HEK293 (cell line): ENCODE measurements around the gene MIF4GD.

ENCODE experiments used
- MYNN ChIP-seq: fragments of 450-650 bp; formaldehyde crosslinking; IDR thresholded peaks from 2 replicates; pipeline ENCODE4 v1.5.1; 2016; ENCODE audit warnings: missing biosample characterization, missing genetic modification characterization, borderline replicate concordance
- PATZ1 ChIP-seq: fragments of 450-650 bp; formaldehyde crosslinking; IDR thresholded peaks from 2 replicates; pipeline ENCODE4 v1.5.1; 2016; ENCODE audit warnings: missing biosample characterization, missing genetic modification characterization
- PRDM1 ChIP-seq: fragments of 450-650 bp; formaldehyde crosslinking; IDR thresholded peaks from 2 replicates; pipeline ENCODE4; 2016; ENCODE audit warnings: missing biosample characterization, missing genetic modification characterization
- ZBTB1 ChIP-seq: fragments of 450-650 bp; formaldehyde crosslinking; IDR thresholded peaks from 2 replicates; pipeline ENCODE4 v1.5.1; 2016; ENCODE audit warnings: missing biosample characterization, missing genetic modification characterization
- ZBTB21 ChIP-seq: fragments of 450-650 bp; formaldehyde crosslinking; IDR thresholded peaks from 2 replicates; pipeline ENCODE4 v1.5.1; 2017; ENCODE audit warnings: missing biosample characterization, missing genetic modification characterization
- ZNF10 ChIP-seq: fragments of 450-650 bp; formaldehyde crosslinking; IDR thresholded peaks from 2 replicates; pipeline ENCODE4 v1.5.1; 2017; ENCODE audit warnings: missing biosample characterization, missing genetic modification characterization
- ZNF132 ChIP-seq: fragments of 450-650 bp; formaldehyde crosslinking; IDR thresholded peaks from 2 replicates; pipeline ENCODE4 v1.5.1; 2017; ENCODE audit warnings: missing biosample characterization, missing genetic modification characterization, borderline replicate concordance
- ZNF133 ChIP-seq: fragments of 450-650 bp; formaldehyde crosslinking; IDR thresholded peaks from 2 replicates; pipeline ENCODE4 v1.5.1; 2016; ENCODE audit warnings: missing biosample characterization, missing genetic modification characterization
- ZNF2 ChIP-seq: fragments of 450-650 bp; formaldehyde crosslinking; IDR thresholded peaks from 2 replicates; pipeline ENCODE4 v1.5.1; 2016; ENCODE audit warnings: missing biosample characterization, missing genetic modification characterization
- ZNF24 ChIP-seq: fragments of 450-650 bp; formaldehyde crosslinking; IDR thresholded peaks from 2 replicates; pipeline ENCODE4 v1.5.1; 2016; ENCODE audit warnings: missing biosample characterization, missing genetic modification characterization
- ZNF37A ChIP-seq: fragments of 450-650 bp; IDR thresholded peaks from 2 replicates; pipeline ENCODE4 v1.5.1; 2018; ENCODE audit warnings: missing biosample characterization, missing genetic modification characterization
- ZNF514 ChIP-seq: fragments of 450-650 bp; formaldehyde crosslinking; IDR thresholded peaks from 2 replicates; pipeline ENCODE4 v1.5.1; 2016; ENCODE audit warnings: missing biosample characterization, missing genetic modification characterization
- ZNF529 ChIP-seq: fragments of 450-650 bp; formaldehyde crosslinking; IDR thresholded peaks from 2 replicates; pipeline ENCODE4 v1.5.1; 2017; ENCODE audit warnings: missing genetic modification characterization, missing biosample characterization; ENCODE audit not compliant: insufficient replicate concordance
- ZNF600 ChIP-seq: fragments of 450-650 bp; formaldehyde crosslinking; IDR thresholded peaks from 2 replicates; pipeline ENCODE4 v1.5.1; 2016; ENCODE audit warnings: missing biosample characterization, missing genetic modification characterization
- ZNF623 ChIP-seq: fragments of 450-650 bp; formaldehyde crosslinking; IDR thresholded peaks from 2 replicates; pipeline ENCODE4 v1.5.1; 2016; ENCODE audit warnings: missing biosample characterization, missing genetic modification characterization
- ZNF654 ChIP-seq: fragments of 450-650 bp; formaldehyde crosslinking; IDR thresholded peaks from 2 replicates; pipeline ENCODE4 v1.5.1; 2016; ENCODE audit warnings: low read depth, missing biosample characterization, missing genetic modification characterization
- ZNF660 ChIP-seq: fragments of 450-650 bp; IDR thresholded peaks from 2 replicates; pipeline ENCODE4 v1.5.1; 2018; ENCODE audit warnings: missing biosample characterization, mild to moderate bottlenecking, missing genetic modification characterization
- ZNF707 ChIP-seq: fragments of 450-650 bp; formaldehyde crosslinking; IDR thresholded peaks from 2 replicates; pipeline ENCODE4 v1.5.1; 2016; ENCODE audit warnings: missing biosample characterization, missing genetic modification characterization
- ZNF768 ChIP-seq: fragments of 450-650 bp; formaldehyde crosslinking; IDR thresholded peaks from 2 replicates; pipeline ENCODE4 v1.5.1; 2018; ENCODE audit warnings: missing biosample characterization, mild to moderate bottlenecking, missing genetic modification characterization
- ZNF791 ChIP-seq: fragments of 450-650 bp; formaldehyde crosslinking; IDR thresholded peaks from 2 replicates; pipeline ENCODE4 v1.5.1; 2016; ENCODE audit warnings: missing biosample characterization, missing genetic modification characterization
- ZSCAN30 ChIP-seq: fragments of 450-650 bp; IDR thresholded peaks from 2 replicates; pipeline ENCODE4 v1.5.1; 2018; ENCODE audit warnings: missing biosample characterization, mild to moderate bottlenecking, missing genetic modification characterization, moderate library complexity
- TF ChIP-seq, protein P1 (sequence below): fragments of 450-650 bp; formaldehyde crosslinking; IDR thresholded peaks from 2 replicates; pipeline ENCODE4 v1.5.1; 2016; ENCODE audit warnings: missing biosample characterization, missing genetic modification characterization, borderline replicate concordance
- TF ChIP-seq, protein P2 (sequence below): fragments of 450-650 bp; formaldehyde crosslinking; IDR thresholded peaks from 2 replicates; pipeline ENCODE4 v1.5.1; 2017; ENCODE audit warnings: missing biosample characterization, missing genetic modification characterization
- TF ChIP-seq, protein P3 (sequence below): fragments of 450-650 bp; formaldehyde crosslinking; IDR thresholded peaks from 2 replicates; pipeline ENCODE4 v1.5.1; 2016; ENCODE audit warnings: missing biosample characterization, missing genetic modification characterization
- TF ChIP-seq, protein P4 (sequence below): fragments of 450-650 bp; IDR thresholded peaks from 2 replicates; pipeline ENCODE4 v1.5.1; 2018; ENCODE audit warnings: missing biosample characterization, mild to moderate bottlenecking, missing genetic modification characterization
- TF ChIP-seq, protein P5 (sequence below): fragments of 450-650 bp; formaldehyde crosslinking; IDR thresholded peaks from 2 replicates; pipeline ENCODE4 v1.5.1; 2016; ENCODE audit warnings: missing biosample characterization, missing genetic modification characterization

MIF4GD gene

GRCh38 chr17:75240394-75241142 is 30.5 kb downstream of the MIF4GD start (continued):
- TF ChIP-seq, protein P1, sequence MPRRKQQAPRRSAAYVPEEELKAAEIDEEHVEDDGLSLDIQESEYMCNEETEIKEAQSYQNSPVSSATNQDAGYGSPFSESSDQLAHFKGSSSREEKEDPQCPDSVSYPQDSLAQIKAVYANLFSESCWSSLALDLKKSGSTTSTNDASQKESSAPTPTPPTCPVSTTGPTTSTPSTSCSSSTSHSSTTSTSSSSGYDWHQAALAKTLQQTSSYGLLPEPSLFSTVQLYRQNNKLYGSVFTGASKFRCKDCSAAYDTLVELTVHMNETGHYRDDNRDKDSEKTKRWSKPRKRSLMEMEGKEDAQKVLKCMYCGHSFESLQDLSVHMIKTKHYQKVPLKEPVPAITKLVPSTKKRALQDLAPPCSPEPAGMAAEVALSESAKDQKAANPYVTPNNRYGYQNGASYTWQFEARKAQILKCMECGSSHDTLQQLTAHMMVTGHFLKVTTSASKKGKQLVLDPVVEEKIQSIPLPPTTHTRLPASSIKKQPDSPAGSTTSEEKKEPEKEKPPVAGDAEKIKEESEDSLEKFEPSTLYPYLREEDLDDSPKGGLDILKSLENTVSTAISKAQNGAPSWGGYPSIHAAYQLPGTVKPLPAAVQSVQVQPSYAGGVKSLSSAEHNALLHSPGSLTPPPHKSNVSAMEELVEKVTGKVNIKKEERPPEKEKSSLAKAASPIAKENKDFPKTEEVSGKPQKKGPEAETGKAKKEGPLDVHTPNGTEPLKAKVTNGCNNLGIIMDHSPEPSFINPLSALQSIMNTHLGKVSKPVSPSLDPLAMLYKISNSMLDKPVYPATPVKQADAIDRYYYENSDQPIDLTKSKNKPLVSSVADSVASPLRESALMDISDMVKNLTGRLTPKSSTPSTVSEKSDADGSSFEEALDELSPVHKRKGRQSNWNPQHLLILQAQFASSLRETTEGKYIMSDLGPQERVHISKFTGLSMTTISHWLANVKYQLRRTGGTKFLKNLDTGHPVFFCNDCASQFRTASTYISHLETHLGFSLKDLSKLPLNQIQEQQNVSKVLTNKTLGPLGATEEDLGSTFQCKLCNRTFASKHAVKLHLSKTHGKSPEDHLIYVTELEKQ (tag by site-specific recombination) = no peak
- TF ChIP-seq PATZ1 (tag by site-specific recombination) (peak; percentile 96), ZNF654 (tag by site-specific recombination) (peak; percentile 48), ZNF768 (tag by site-specific recombination) (no peak), ZBTB21 (no peak), ZNF600 (tag by site-specific recombination) (peak; percentile 95), ZSCAN30 (tag by site-specific recombination) (0 out of 2 replicates have a peak, but pooled peaks have one; percentile 48), ZNF660 (peak; percentile 52; the same call in 1 of the 2 replicates), ZNF10 (tag by site-specific recombination) (peak; percentile 92), ZNF514 (tag by site-specific recombination) (no peak), ZNF37A (tag by site-specific recombination) (no peak), MYNN (tag by site-specific recombination) (no peak), ZNF24 (tag by site-specific recombination) (peak; percentile 63; the same call in 1 of the 2 replicates), ZNF707 (tag by site-specific recombination) (no peak), ZNF133 (tag by site-specific recombination) (no peak), ZNF132 (tag by site-specific recombination) (no peak), ZNF623 (no peak), ZNF2 (0 out of 2 replicates have a peak, but pooled peaks have one; percentile 40), PRDM1 (no peak), ZBTB1 (tag by site-specific recombination) (no peak), ZNF791 (tag by site-specific recombination) (no peak), ZNF529 (tag by site-specific recombination) (no peak)
- TF ChIP-seq, protein P2, sequence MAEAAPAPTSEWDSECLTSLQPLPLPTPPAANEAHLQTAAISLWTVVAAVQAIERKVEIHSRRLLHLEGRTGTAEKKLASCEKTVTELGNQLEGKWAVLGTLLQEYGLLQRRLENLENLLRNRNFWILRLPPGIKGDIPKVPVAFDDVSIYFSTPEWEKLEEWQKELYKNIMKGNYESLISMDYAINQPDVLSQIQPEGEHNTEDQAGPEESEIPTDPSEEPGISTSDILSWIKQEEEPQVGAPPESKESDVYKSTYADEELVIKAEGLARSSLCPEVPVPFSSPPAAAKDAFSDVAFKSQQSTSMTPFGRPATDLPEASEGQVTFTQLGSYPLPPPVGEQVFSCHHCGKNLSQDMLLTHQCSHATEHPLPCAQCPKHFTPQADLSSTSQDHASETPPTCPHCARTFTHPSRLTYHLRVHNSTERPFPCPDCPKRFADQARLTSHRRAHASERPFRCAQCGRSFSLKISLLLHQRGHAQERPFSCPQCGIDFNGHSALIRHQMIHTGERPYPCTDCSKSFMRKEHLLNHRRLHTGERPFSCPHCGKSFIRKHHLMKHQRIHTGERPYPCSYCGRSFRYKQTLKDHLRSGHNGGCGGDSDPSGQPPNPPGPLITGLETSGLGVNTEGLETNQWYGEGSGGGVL (tag by site-specific recombination) = no peak
- TF ChIP-seq, protein P3, sequence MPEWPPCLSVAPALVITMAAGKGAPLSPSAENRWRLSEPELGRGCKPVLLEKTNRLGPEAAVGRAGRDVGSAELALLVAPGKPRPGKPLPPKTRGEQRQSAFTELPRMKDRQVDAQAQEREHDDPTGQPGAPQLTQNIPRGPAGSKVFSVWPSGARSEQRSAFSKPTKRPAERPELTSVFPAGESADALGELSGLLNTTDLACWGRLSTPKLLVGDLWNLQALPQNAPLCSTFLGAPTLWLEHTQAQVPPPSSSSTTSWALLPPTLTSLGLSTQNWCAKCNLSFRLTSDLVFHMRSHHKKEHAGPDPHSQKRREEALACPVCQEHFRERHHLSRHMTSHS (tag by site-specific recombination) = no peak
- TF ChIP-seq, protein P4, sequence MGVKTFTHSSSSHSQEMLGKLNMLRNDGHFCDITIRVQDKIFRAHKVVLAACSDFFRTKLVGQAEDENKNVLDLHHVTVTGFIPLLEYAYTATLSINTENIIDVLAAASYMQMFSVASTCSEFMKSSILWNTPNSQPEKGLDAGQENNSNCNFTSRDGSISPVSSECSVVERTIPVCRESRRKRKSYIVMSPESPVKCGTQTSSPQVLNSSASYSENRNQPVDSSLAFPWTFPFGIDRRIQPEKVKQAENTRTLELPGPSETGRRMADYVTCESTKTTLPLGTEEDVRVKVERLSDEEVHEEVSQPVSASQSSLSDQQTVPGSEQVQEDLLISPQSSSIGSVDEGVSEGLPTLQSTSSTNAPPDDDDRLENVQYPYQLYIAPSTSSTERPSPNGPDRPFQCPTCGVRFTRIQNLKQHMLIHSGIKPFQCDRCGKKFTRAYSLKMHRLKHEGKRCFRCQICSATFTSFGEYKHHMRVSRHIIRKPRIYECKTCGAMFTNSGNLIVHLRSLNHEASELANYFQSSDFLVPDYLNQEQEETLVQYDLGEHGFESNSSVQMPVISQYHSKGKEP (tag by site-specific recombination) = 0 out of 2 replicates have a peak, but pooled peaks have one; percentile 15
- TF ChIP-seq, protein P5, sequence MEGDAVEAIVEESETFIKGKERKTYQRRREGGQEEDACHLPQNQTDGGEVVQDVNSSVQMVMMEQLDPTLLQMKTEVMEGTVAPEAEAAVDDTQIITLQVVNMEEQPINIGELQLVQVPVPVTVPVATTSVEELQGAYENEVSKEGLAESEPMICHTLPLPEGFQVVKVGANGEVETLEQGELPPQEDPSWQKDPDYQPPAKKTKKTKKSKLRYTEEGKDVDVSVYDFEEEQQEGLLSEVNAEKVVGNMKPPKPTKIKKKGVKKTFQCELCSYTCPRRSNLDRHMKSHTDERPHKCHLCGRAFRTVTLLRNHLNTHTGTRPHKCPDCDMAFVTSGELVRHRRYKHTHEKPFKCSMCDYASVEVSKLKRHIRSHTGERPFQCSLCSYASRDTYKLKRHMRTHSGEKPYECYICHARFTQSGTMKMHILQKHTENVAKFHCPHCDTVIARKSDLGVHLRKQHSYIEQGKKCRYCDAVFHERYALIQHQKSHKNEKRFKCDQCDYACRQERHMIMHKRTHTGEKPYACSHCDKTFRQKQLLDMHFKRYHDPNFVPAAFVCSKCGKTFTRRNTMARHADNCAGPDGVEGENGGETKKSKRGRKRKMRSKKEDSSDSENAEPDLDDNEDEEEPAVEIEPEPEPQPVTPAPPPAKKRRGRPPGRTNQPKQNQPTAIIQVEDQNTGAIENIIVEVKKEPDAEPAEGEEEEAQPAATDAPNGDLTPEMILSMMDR (tag by site-specific recombination) = peak; percentile 93
